Measurements from ENCODE around the gene DDX17. TPM values are rescaled to one million over a fixed set of nuclear protein-coding genes. Genes with fewer than 3 reads are reported as not detected.

The DDX17 gene
- total and polyA plus RNA-seq, 2 donors from 2014 or later, result 133 to 509 TPM

DNA sequence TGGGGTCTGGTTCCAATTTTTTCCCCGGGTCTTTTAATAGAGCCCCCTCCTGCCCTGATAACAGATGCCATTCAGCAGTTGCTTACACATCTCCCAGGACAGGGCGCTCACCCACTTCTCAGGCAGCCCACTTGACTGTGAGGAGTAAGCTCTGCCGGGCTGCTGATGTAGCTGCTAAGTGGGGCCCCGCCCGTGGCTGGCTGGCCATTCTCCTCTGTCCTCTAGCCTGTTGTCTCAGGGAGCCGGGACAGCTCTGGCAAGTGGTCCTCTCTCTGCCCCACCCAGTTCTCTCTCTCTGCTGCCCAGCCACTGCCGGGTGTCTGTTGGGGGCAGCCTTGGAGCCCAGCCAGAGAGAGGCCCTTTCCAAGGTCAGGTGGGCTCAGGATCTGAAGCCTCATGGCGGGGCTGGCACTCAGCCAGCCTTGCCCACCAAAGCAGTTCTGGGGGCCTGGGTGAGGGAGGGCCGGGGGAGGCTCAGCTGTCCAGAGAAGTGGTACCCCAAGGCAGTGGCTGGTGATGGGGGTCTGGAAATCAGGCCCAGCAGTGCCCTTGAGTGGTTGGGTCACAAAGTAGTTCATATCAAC lies 60.0 kb downstream of the DDX17 start:
- FAIRE-seq (no peak), DNase-seq (peak in 1 of 5 donors; percentile 57)
- H3K9me3 ChIP-seq (ENCODE audit: control insufficient read depth in 2 of 3, insufficient read depth in 1 of 3, low read length in 3 of 3), result no peaks in the 10 kb centered on the region
- intact Hi-C loops (cut with DNase I), result no loop called here
- H3K9ac ChIP-seq (ENCODE audit: low read length in 3 of 3), result no peak overlapping the region
- H3K27ac ChIP-seq (ENCODE audit: low read depth in 2 of 2, low read length in 2 of 2), result no peak overlapping the region
- no peak overlapping the region for H3K4me3 ChIP-seq (ENCODE audit: low read length in 3 of 3)
- no peaks in the 10 kb centered on the region for H3K27me3 ChIP-seq (ENCODE audit: control insufficient read depth, insufficient read depth, low read length)
- TF ChIP-seq, protein P1, sequence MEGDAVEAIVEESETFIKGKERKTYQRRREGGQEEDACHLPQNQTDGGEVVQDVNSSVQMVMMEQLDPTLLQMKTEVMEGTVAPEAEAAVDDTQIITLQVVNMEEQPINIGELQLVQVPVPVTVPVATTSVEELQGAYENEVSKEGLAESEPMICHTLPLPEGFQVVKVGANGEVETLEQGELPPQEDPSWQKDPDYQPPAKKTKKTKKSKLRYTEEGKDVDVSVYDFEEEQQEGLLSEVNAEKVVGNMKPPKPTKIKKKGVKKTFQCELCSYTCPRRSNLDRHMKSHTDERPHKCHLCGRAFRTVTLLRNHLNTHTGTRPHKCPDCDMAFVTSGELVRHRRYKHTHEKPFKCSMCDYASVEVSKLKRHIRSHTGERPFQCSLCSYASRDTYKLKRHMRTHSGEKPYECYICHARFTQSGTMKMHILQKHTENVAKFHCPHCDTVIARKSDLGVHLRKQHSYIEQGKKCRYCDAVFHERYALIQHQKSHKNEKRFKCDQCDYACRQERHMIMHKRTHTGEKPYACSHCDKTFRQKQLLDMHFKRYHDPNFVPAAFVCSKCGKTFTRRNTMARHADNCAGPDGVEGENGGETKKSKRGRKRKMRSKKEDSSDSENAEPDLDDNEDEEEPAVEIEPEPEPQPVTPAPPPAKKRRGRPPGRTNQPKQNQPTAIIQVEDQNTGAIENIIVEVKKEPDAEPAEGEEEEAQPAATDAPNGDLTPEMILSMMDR (IDR thresholded peaks at IDR 0.05; ENCODE audit: borderline replicate concordance, extremely low read depth, insufficient read depth), result no peak
- no peaks in the 10 kb centered on the region for H3K36me3 ChIP-seq (ENCODE audit: control insufficient read depth in 2 of 3, insufficient read depth in 3 of 3, low read length in 3 of 3)
- H3K4me1 ChIP-seq (ENCODE audit: control insufficient read depth in 2 of 3, insufficient read depth in 2 of 3, low read depth in 1 of 3, low read length in 3 of 3), result no peaks in the 10 kb centered on the region

DNA sequence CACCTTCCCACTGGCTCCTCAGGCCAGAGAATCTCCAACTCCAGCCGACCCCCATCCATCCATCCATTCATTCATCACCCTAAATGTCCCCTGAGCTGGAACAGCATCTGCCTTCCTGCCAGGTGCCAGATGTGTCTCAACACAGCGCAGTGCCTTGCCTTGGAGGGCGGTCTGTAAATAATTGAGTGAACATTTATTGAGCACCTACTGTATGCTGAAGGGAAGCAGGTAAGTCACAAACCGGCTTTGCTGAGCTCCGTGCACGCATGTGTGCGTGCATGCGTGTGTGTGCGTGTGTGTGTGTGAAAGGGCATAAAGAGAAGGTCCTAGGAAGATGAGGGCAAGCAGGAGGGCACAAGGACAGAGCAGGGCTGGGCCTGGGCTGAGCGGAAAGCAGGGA lies 61.3 kb downstream of the DDX17 start:
- Histone ChIP-seq H3K36me3 (ENCODE audit: control insufficient read depth in 2 of 3, insufficient read depth in 3 of 3, low read length in 3 of 3) (no peaks in the 10 kb centered on the region), H3K27me3 (ENCODE audit: control insufficient read depth, insufficient read depth, low read length) (no peaks in the 10 kb centered on the region), H3K9ac (ENCODE audit: low read length in 3 of 3) (no peak overlapping the region), H3K9me3 (ENCODE audit: control insufficient read depth in 2 of 3, insufficient read depth in 1 of 3, low read length in 3 of 3) (no peaks in the 10 kb centered on the region), H3K4me3 (ENCODE audit: low read length in 3 of 3) (no peak overlapping the region), H3K4me1 (ENCODE audit: control insufficient read depth in 2 of 3, insufficient read depth in 2 of 3, low read depth in 1 of 3, low read length in 3 of 3) (no peaks in the 10 kb centered on the region), H3K27ac (ENCODE audit: low read depth in 2 of 2, low read length in 2 of 2) (no peak overlapping the region)
- DNase-seq (no peak), FAIRE-seq (no peak)
- TF ChIP-seq, protein P1 (IDR thresholded peaks at IDR 0.05; ENCODE audit: borderline replicate concordance, extremely low read depth, insufficient read depth), result no peak
- intact Hi-C loops (cut with DNase I), result no loop called here

DNA sequence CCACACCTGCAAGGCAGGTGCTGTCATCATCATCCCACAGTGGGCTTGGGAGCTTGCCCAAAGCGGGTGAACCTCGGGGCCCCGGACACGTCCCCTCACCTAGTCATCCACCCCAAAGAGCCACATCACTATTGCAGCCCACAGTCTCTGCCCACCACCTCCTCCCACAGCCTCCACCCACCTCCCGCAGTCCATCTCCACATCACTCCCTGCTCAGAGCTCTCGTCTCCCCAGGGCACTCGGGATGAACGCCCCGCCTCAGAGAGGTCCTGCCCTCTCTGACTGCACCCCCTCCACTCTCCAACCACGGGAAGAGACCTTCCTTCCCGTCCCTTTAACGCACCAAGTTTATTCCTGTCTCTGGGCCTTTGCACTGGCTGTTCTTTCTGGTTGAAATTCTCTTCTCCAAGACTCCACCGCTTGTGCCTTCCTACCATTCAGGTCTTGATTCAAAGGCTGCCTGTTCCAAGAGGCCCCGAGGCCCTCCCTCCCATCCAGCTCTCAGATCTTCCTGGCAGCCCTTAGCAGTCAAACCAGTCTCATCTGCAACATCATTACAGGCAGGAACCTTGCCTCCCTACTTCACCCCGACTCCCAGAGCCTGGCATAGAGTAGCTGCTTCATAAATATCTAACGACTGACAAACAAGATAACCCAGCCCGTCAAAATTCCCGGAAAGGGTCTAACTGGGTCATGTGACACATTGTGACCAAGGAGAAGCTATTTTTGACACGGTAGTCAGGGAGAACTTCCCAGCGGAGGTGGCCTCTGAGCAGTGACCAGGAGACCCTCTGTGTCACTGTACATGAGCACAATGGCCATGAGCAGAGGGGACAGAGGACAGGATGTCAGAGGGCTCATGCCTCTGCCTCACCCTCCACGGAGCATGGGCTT lies 62.2 kb downstream of the DDX17 start:
- TF ChIP-seq, protein P1 (IDR thresholded peaks at IDR 0.05; ENCODE audit: borderline replicate concordance, extremely low read depth, insufficient read depth), result no peak

More for the DNA sequence above, 62.2 kb downstream of the DDX17 start:
- DNase-seq, result no peak
- no peak overlapping the region for H3K9ac ChIP-seq (ENCODE audit: low read length in 3 of 3)
- H3K4me1 ChIP-seq (ENCODE audit: control insufficient read depth in 2 of 3, insufficient read depth in 2 of 3, low read depth in 1 of 3, low read length in 3 of 3), result no peaks in the 10 kb centered on the region
- no peaks in the 10 kb centered on the region for H3K36me3 ChIP-seq (ENCODE audit: control insufficient read depth in 2 of 3, insufficient read depth in 3 of 3, low read length in 3 of 3)
- no peak overlapping the region for H3K4me3 ChIP-seq (ENCODE audit: low read length in 3 of 3)
- FAIRE-seq, result no peak
- H3K27me3 ChIP-seq (ENCODE audit: control insufficient read depth, insufficient read depth, low read length), result no peaks in the 10 kb centered on the region
- H3K9me3 ChIP-seq (ENCODE audit: control insufficient read depth in 2 of 3, insufficient read depth in 1 of 3, low read length in 3 of 3), result no peaks in the 10 kb centered on the region
- intact Hi-C loops (cut with DNase I), result no loop called here
- H3K27ac ChIP-seq (ENCODE audit: low read depth in 2 of 2, low read length in 2 of 2), result no peak overlapping the region
